Right atrium auricular region (tissue), 2 donors: ENCODE data around the gene YAP1. TPM values are rescaled to one million over a fixed set of nuclear protein-coding genes. Genes with fewer than 3 reads are reported as not detected.
A peak's percentile ranks its signal among the peaks of the same experiment; 100 is the strongest.

ENCODE experiments used
- DNase-seq: peaks from one replicate; pipeline ENCODE4 v3.0.0-alpha.2; 2019; ENCODE audit warnings: low spot score
- H3K27ac ChIP-seq, 2 donors: fragments of 200-600 bp; sonication (generic); 1 replicate in 1 of 2; 2 replicates in 1 of 2; pipeline ENCODE4 v1.5.1; 2016 to 2019
- H3K27me3 ChIP-seq, 2 donors: fragments of 200-600 bp; sonication (generic); one replicate each; pipeline versions ENCODE4 v1.5.1 to v1.6.0; 2017 to 2019
- H3K36me3 ChIP-seq: fragments of 200-600 bp; sonication (generic); one replicate; pipeline ENCODE4 v1.5.1; 2016
- H3K4me1 ChIP-seq, 2 donors: fragments of 200-600 bp; sonication (generic); one replicate each; pipeline versions ENCODE4 v1.5.1 to v1.6.0; 2017 to 2019
- H3K4me3 ChIP-seq, 2 donors: fragments of 200-600 bp; sonication (generic); 1 replicate in 1 of 2; 2 replicates in 1 of 2; pipeline ENCODE4 v1.5.1; 2017 to 2019; ENCODE audit warnings: mild to moderate bottlenecking in 1 of 2, moderate library complexity in 1 of 2
- H3K9me3 ChIP-seq, 2 donors: fragments of 200-600 bp; sonication (generic); one replicate each; pipeline ENCODE4 v1.5.1; 2019
- total RNA-seq, 2 donors: library from RNA; depleted of rRNA; stranded (reverse); fragments of >200 nt; gene quantifications; one replicate each; pipeline ENCODE4 v1.1.0, GENCODE V29; 2016
- TF ChIP-seq, protein P1 (sequence below), 2 donors: fragments of 200-600 bp; sonication (generic); IDR thresholded peaks; one replicate each; pipeline ENCODE4 v1.5.1; 2019; ENCODE audit warnings: antibody characterized with exemption in 2 of 2

The YAP1 gene
- total RNA-seq, 2 donors from 2014 or later, result 85.0 to 135 TPM

DNA sequence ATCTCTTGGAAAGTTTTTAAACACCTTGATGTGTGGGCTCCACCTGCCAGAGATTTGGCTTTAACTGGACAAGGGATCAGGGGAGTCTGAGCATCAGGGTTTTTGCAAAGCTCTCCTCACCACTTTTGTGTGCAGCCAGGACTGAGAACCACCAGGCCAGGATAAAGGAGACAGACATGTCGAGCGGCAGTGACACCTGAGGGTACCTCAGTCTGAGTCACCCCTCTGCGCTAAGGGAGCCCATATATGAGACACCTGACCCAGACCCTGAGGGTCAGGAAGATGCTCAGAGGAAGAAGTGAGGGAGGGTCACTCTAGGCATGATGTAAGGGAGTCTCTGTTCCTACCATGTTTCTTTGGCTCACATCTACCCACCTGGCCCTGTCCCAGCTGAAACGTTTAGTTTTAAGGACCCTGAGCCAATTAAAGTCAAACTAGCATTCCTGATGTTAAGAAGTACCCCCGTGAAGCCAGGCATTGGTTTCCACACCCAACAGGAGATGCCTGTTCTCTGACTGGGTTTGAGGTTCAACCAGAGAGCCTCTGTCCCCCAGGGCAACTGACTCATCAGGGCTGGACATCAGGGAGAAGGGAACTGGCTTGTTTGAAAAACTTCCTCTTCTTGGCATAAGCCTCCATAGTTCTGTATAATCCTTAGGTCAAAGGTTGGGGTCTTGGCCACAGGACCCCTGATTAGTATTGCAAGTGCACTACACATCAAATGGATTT lies 134.6 kb downstream of the YAP1 start:
- Histone ChIP-seq H3K27ac (no peak overlapping the region), H3K36me3 (no peaks in the 10 kb centered on the region), H3K27me3 (no peaks in the 10 kb centered on the region), H3K4me3 (no peak overlapping the region), H3K9me3 (no peaks in the 10 kb centered on the region), H3K4me1 (peaks cover 0 to 9% of the 10 kb centered on the region in 2 donors)
- no peak for DNase-seq
- TF ChIP-seq, protein P1, sequence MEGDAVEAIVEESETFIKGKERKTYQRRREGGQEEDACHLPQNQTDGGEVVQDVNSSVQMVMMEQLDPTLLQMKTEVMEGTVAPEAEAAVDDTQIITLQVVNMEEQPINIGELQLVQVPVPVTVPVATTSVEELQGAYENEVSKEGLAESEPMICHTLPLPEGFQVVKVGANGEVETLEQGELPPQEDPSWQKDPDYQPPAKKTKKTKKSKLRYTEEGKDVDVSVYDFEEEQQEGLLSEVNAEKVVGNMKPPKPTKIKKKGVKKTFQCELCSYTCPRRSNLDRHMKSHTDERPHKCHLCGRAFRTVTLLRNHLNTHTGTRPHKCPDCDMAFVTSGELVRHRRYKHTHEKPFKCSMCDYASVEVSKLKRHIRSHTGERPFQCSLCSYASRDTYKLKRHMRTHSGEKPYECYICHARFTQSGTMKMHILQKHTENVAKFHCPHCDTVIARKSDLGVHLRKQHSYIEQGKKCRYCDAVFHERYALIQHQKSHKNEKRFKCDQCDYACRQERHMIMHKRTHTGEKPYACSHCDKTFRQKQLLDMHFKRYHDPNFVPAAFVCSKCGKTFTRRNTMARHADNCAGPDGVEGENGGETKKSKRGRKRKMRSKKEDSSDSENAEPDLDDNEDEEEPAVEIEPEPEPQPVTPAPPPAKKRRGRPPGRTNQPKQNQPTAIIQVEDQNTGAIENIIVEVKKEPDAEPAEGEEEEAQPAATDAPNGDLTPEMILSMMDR (IDR thresholded peaks at IDR 0.05), result no peak

DNA sequence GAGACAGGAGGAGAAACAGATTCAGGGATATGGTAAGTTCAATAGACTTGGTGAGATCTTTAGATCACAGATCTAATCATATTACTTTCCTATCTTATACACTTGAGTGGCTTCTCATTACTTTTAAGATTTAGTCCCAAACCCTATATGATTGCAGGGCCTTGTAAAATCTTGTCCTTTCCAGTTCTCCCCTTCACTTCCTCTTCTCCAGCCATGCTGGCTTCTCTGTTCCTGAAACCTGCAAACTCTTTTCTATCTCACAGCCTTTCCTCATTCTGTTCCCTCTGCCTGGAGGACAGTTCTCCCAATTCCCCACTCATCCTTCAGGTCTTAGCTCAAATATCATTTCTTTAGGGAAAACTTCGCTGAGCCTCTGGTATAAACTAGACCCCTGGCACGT lies 141.2 kb downstream of the YAP1 start:
- H3K4me3 ChIP-seq, result no peak overlapping the region
- TF ChIP-seq, protein P1 (IDR thresholded peaks at IDR 0.05), result no peak
- H3K27me3 ChIP-seq, result no peaks in the 10 kb centered on the region
- no peaks in the 10 kb centered on the region for H3K9me3 ChIP-seq
- no peaks in the 10 kb centered on the region for H3K36me3 ChIP-seq
- no peak for DNase-seq
- no peak overlapping the region for H3K27ac ChIP-seq
- no peaks in the 10 kb centered on the region for H3K4me1 ChIP-seq

DNA sequence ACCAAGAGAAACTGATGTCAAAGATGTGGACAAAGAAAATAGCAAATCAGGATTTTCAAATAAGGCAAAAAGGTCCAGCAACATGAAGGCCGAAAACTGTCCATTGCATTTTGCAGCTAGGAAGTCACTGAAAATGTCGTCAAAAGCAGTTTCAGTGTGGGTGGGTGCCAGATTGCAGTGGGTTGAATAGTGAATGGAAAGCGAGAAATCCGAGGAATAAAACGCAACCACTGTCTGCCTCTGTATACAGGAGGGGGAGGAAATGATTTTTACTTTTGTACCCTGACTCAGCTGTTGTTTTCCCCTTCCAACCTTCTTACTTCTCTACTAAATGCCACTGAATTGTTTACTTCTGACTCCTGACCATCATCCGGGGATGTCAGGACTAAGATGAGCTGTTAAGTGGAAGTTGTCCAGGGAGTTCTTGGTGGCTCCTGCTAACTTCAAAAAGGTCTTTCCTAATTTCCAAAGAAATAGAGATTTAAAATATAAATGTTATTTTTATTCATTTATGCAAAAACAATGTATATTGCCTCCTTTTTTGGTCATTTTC lies 142.2 kb downstream of the YAP1 start:
- TF ChIP-seq, protein P1 (IDR thresholded peaks at IDR 0.05), result no peak
- H3K36me3 ChIP-seq, result no peaks in the 10 kb centered on the region
- H3K4me1 ChIP-seq, result no peaks in the 10 kb centered on the region
- DNase-seq, result no peak
- no peak overlapping the region for H3K4me3 ChIP-seq
- H3K27ac ChIP-seq, result no peak overlapping the region
- H3K27me3 ChIP-seq, result no peaks in the 10 kb centered on the region
- H3K9me3 ChIP-seq, result no peaks in the 10 kb centered on the region

DNA sequence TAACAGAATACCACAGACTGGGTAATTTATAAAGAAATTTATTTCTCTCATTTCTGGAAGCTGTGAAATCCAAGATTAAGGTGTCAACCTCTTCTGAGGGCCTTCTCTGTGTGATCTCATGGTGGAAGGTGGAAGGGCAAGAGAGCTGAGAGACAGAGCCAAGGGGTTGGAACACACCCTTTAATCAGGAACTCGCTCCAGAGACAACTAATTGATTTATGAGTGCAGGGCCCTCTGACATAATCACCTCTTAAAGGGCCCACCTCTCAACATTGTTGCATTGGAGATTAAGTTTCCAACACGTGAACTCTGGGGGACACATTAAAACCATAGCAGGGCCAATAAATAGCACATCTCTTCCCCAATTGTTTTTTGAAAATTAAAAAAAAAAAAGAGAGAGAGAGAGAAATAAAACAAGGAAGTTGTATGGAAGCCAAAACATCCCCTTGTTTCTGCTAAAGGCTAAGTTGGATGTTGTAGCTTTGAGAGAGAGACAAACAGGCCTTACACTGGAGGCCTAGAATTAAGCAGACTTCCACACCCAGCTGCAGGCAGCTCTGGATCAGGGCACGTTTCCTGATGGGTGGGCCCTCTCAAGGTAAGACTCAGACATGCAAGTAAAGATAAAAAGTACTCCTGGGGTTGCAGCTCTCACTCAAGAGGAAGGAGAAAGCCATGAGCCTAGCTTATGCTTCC lies 142.9 kb downstream of the YAP1 start:
- Histone ChIP-seq H3K4me3 (no peak overlapping the region), H3K27me3 (no peaks in the 10 kb centered on the region), H3K9me3 (no peaks in the 10 kb centered on the region), H3K36me3 (no peaks in the 10 kb centered on the region), H3K27ac (no peak overlapping the region), H3K4me1 (no peaks in the 10 kb centered on the region)
- DNase-seq, result peak; percentile 36
- TF ChIP-seq, protein P1 (IDR thresholded peaks at IDR 0.05), result no peak

DNA sequence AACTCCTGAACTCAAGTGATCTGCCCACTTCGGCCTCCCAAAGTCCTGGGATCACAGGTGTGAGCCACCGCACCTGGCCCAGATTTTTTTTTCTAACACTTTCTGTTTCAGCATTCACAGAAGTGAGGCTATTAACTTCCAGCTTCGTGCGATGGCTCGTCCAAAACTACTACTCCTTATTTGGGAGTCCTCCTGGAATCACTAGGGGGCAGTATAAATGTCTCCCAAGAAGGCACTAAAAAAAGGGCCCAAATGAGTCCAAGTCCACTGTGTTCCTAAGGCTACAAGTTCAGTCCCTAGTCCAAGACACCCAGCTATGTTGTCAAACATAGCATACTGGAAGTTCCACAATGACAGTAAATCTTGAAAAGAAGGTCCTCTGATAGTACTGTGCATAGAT lies 143.8 kb downstream of the YAP1 start:
- Histone ChIP-seq H3K27me3 (no peaks in the 10 kb centered on the region), H3K4me1 (no peaks in the 10 kb centered on the region), H3K4me3 (no peak overlapping the region), H3K9me3 (no peaks in the 10 kb centered on the region), H3K36me3 (no peaks in the 10 kb centered on the region), H3K27ac (no peak overlapping the region)
- DNase-seq, result no peak
- TF ChIP-seq, protein P1 (IDR thresholded peaks at IDR 0.05), result peak in 1 of 2 donors; percentile 18
